HG03097 (cell line): ENCODE results near the gene HNRNPR.
"Not testable (repeated sequence)": the region's sequence is repeated elsewhere in the genome, so short reads cannot be mapped to it uniquely, and the experiment has no call there.

Experiments
- ATAC-seq: cut with Tn5 transposase; IDR thresholded peaks from one replicate; pipeline ENCODE4 v1.9.1; 2021; ENCODE audit not compliant: unreplicated experiment, low FRiP score

The HNRNPR gene

GRCh38 chr1:23337869-23338268, 6.2 kb downstream of the HNRNPR start:
- no peak for ATAC-seq

DNA sequence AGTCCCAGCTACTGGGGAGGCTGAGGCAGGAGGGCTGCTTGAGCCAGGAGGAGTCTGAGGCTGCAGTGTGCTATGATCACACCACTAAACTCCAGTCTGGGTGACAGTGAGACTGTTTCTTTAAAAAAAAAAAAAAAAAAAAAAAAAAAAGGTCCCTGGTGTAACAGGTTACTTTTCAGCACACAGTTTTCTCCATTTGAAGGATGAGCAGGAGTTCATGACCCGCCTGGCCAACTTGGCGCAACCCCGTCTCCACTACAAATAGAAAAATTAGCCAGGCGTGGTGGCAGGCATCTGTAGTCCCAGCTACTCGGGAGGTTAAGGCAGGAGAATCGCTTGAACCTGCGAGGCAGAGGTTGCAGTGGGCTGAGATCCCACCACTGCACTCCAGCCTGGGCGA, 12.4 kb downstream of the HNRNPR start:
- ATAC-seq: no peak

DNA sequence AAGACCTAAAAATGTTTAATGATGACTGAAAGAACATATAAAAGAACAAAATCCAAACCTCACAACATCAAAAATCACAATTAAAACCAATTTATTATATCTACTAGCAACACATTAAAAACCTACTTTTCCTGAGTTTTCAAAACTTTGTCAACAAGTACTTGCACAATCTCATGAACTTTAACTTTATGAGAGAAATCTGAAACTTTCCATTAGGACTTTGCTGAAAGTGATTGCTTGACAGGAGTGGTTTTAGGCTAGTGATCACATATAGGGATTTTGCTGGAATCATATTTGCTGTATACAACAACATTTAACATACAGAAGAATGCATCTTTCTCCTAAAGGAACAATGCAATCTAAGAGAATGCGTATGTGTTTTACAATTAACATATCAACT, 13.2 kb downstream of the HNRNPR start:
- ATAC-seq: no peak

GRCh38 chr1:23325393-23325792, 18.7 kb downstream of the HNRNPR start:
- ATAC-seq: no peak

DNA sequence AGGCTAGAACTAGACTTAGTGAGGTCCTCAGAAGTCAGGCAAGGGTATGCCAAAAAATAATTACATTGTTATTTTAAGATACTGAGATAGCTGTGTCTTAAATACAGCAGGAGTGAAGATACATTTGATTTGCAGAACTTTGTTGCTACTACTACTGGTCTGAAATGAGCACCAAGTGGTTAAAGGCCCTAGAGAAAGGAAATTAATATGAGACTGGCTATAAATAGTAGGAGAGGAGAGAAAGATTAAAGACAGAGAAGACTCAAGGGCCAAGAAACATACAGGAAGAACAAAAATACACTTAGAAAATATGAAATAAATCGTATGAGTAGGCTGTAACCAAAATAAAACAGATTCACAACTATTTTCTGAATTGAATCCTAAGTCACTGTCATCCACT, 21.3 kb downstream of the HNRNPR start:
- ATAC-seq: no peak

DNA sequence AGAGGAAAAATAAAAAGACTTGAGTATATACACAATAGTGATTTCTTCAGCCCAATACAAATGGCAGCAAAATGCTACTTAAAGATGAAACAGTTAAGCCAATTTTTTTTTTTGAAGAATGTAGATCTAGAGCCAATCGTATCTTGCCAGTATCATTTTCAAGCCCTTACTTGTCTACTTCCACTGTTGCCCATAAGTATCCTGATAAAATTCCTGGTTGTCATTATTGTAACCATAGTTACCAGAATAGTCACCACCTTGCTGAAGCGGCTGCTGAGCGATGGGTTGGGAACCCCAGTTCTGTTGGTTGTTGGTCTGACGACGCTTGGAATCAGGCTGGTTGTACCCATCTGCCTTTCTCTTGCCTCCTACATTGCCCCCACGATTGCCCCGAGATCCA, 33.8 kb downstream of the HNRNPR start:
- ATAC-seq: not testable (repeated sequence)

DNA sequence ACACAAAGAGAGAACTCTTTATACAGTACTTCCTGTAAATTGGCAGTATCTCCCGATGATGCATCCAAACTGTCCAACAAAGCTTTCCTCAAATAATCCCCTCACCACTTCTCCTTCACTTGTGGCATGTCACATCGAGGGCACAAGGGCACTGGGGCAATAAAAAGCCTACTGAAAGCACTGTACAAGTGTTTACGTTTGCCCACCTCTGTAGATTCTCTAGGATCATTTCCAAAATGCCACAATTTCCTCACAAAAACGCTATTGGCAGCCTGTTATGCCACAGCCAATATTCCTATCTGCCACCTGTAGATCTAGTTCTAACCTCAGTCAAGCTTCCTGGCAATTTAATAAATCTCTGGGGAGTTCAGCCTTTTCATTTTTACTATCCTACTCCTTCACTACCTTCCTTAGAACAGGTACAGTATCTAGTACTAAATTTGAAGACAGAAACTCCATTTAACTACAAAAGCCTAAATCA, 39.9 kb downstream of the HNRNPR start:
- ATAC-seq: no peak

DNA sequence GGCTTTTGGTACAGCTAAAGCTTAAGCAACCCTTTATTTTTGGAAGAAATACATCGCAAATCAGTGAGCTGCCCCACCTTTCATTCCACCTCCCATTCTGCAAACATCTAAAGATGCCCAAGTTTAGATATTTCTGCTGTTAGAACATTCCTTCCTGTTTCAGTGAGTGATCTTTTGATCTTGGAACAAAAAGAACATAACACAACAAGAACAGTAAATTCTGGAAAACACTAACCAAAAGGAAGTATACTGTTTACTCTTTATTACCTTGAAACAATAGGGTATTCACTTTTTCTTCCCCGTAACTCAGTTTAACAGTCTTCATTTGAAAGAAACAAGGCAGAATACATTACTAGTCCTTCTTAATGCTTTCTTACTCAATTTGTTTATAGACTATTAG, 40.6 kb downstream of the HNRNPR start:
- ATAC-seq: no peak

- ATAC-seq: no peak
These were observed 47.2 kb downstream of the HNRNPR start for GRCh38 chr1:23296931-23297330.

GRCh38 chr1:23291706-23292105, 52.4 kb downstream of the HNRNPR start:
- no peak for ATAC-seq

- no peak for ATAC-seq
These were observed 53.1 kb downstream of the HNRNPR start for GRCh38 chr1:23290836-23291565.

GRCh38 chr1:23288671-23289070, 55.4 kb downstream of the HNRNPR start:
- ATAC-seq: no peak

- ATAC-seq: no peak
These were observed 55.9 kb downstream of the HNRNPR start for GRCh38 chr1:23288201-23288600.

GRCh38 chr1:23286401-23286800, 57.7 kb downstream of the HNRNPR start:
- ATAC-seq: no peak

GRCh38 chr1:23283667-23284602, 60.1 kb downstream of the HNRNPR start:
- ATAC-seq: no peak

- ATAC-seq: no peak
These were observed 61.1 kb downstream of the HNRNPR start for GRCh38 chr1:23282957-23283356.

DNA sequence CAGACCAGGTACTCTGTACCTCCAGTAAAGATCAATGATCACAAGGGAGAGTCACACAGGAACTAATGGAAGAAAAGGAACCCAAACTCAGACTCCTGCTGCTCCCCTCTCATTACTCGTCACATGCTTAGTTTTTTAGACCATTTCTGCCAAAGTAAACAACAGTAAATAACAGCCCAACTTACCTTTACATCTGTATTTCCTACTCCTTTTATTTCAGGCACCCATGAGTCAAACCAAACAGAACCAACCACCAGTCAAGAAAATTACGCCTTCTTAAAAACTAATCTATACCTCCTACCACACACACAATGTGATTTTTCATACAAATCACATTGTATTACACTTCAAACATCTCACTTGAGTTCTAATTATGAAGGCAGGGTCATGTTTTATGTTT, 65.4 kb downstream of the HNRNPR start:
- no peak for ATAC-seq

- ATAC-seq: no peak
These were observed 67.6 kb downstream of the HNRNPR start for GRCh38 chr1:23276531-23276930.

- ATAC-seq: no peak
These were observed 70.0 kb downstream of the HNRNPR start for GRCh38 chr1:23274134-23274505.

DNA sequence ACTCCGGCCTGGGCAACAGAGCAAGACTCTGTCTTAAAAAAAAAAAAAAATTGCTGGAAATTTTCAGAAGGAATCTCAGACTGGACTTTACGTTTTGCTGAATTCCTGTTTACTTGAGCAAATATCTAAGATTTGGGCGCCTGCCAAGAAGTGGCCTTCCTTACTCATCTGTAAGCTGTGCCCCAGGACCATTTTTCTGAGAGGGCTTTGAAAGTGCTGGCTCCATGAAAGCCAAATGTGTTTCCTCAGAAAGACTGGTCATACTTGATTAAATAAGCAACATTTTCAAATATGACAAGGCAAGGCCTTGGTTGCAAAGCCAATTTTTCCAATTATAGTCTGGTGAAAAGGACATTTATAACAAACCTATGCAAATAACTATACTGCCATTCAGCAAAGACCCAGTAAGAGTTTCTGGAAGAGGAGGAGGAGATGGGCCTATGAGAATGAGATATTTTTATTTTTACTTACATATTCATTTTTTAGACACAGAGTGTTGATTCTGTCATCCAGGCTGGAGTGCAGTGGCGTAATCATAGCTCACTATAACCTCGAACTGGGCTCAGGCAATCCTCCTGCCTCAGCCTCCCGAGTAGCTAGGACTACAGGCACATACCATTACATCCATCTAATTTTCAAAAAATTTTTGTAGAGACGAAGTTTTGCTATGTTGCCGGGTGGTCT, 70.5 kb downstream of the HNRNPR start:
- no peak for ATAC-seq

DNA sequence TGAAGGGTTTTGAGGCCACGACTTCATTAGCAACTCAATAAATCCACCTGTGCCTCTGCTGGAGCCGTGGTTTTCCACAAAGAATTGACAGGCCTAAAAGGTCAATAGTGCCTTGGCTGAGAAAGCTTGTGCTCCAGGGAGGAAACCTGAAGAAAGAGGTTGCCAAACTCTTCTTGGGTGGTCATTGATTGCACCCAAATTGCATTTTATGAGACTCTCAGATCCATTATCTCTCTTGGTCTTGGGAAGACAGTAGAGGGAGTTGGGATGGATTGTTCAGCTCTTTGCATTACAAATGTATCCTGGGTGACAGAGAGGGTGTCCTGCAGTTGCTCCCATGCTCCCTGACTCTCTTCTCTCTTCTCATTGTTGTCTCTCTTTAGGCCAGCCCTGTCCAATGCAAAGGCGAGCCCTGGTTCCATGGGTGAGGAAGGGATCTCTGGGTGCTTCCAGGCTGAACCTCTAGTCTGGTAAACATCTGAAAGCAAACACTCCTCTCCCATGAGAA, 80.7 kb downstream of the HNRNPR start:
- ATAC-seq: no peak
